IPS DF 19.7 (cell line): Measurements from ENCODE around the gene ZNF217.
"Not testable (repeated sequence)": the region's sequence is repeated elsewhere in the genome, so short reads cannot be mapped to it uniquely, and the experiment has no call there.

ENCODE experiments used
- DNase-seq: peaks from one replicate; pipeline ENCODE4 v3.0.0-alpha.2; 2013; ENCODE audit warnings: low read depth, low spot score

ZNF217 gene

GRCh38 chr20:53532654-53533312, 60.9 kb downstream of the ZNF217 start:
- not testable (repeated sequence) for DNase-seq

GRCh38 chr20:53530440-53530839, 63.2 kb downstream of the ZNF217 start:
- no peak for DNase-seq

GRCh38 chr20:53529658-53530057, 64.0 kb downstream of the ZNF217 start:
- no peak for DNase-seq

GRCh38 chr20:53527196-53527595, 66.4 kb downstream of the ZNF217 start:
- DNase-seq = no peak

GRCh38 chr20:53524589-53525312, 68.9 kb downstream of the ZNF217 start:
- DNase-seq = no peak

- not testable (repeated sequence) for DNase-seq
These were observed 70.0 kb downstream of the ZNF217 start for GRCh38 chr20:53523615-53524014.

GRCh38 chr20:53522696-53523095, 70.9 kb downstream of the ZNF217 start:
- DNase-seq = no peak

GRCh38 chr20:53522026-53522425, 71.6 kb downstream of the ZNF217 start:
- DNase-seq = no peak

GRCh38 chr20:53521421-53521820, 72.2 kb downstream of the ZNF217 start:
- not testable (repeated sequence) for DNase-seq

GRCh38 chr20:53517146-53517545, 76.5 kb downstream of the ZNF217 start:
- no peak for DNase-seq
